GM10248 (cell line): ENCODE measurements around the gene TRAF3IP1.

ENCODE experiments used
- CTCF ChIA-PET: fragments of 300-600 bp; sonication (Branson Sonifier 250); formaldehyde crosslinking; extraction: SDS; loops from one replicate; lab custom pipeline; 2021; ENCODE audit warnings: antibody characterized with exemption; lab: Yijun Ruan, JAX
- POLR2A ChIA-PET: fragments of 350-650 bp; sonication (Branson Sonifier 250); formaldehyde crosslinking; extraction: SDS; loops from one replicate; lab custom pipeline; 2020; ENCODE audit warnings: antibody characterized with exemption; lab: Yijun Ruan, JAX
- DNase-seq: peaks from one replicate; pipeline ENCODE4 v3.0.0; 2012; ENCODE audit errors: extremely low spot score
- TF ChIP-seq, protein P1 (sequence below): IDR thresholded peaks from 2 replicates; pipeline ENCODE4 v1.5.1; 2012; ENCODE audit warnings: mild to moderate bottlenecking, low read depth; ENCODE audit errors: extremely low read depth, missing control alignments, control extremely low read depth

Gene TRAF3IP1

DNA sequence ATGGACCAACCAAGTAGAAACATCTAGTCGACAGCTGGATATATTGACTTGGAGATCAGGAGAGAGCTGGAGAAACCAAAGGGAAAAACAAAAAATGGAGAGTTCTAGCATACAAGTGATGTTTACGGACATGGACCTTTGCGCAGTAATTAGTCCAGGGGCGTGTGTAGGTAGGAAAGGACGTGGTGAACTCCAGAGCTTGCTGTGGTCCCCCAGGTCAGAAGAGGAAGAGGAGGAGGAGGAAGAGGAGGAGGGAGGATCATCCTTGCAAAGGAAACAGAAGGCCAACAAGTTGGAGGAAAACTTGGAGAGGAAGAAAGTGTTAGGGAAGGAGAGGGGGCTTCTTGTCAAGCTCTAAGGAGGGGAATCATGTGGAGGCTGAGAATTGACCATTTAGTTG lies 17.5 kb downstream of the TRAF3IP1 start:
- POLR2A ChIA-PET = no interaction called here
- CTCF ChIA-PET = interaction anchor here (1.1 kb wide), 1 partner anchor 8 kb away, joined by 3 read pairs; no protein-coding TSS in a partner anchor

DNA sequence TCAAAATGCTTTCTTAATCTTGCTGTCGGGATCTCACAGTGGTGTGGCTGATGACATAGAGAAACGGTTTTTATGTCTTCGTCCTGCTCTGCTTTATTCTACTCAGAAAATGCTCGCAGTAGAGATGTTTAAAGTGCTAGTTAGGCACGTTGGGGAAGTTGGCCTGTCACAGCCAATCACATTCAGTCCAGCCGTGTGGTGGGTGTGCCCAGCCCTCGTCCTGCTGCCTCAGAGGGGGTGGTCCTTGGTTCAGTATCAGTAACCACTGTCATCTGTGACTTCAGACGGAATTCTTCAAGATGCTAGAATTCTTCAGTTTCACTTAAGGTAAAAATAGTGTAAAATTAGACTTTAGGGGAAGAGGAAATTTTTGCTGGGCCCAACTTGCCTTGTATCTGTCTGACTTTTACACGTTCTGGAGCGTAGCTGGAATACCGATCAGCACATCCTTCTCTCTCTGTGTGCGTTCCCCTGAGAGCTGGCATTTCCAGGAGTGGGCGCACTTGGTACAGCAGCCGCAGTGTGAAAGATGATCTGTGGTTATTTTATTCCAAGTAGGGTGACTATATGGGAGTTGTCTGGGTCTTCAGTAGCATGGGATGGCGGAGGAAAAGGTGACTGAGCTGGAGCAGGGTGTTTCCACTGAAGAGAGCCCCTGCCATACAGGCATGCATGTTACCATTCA lies 18.5 kb downstream of the TRAF3IP1 start:
- TF ChIP-seq, protein P1, sequence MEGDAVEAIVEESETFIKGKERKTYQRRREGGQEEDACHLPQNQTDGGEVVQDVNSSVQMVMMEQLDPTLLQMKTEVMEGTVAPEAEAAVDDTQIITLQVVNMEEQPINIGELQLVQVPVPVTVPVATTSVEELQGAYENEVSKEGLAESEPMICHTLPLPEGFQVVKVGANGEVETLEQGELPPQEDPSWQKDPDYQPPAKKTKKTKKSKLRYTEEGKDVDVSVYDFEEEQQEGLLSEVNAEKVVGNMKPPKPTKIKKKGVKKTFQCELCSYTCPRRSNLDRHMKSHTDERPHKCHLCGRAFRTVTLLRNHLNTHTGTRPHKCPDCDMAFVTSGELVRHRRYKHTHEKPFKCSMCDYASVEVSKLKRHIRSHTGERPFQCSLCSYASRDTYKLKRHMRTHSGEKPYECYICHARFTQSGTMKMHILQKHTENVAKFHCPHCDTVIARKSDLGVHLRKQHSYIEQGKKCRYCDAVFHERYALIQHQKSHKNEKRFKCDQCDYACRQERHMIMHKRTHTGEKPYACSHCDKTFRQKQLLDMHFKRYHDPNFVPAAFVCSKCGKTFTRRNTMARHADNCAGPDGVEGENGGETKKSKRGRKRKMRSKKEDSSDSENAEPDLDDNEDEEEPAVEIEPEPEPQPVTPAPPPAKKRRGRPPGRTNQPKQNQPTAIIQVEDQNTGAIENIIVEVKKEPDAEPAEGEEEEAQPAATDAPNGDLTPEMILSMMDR = no peak
- no peak for DNase-seq
- CTCF ChIA-PET = interaction anchor here (1.1 kb wide), 1 partner anchor 9 kb away, joined by 3 read pairs; no protein-coding TSS in a partner anchor
- POLR2A ChIA-PET = no interaction called here

More for the DNA sequence above, 17.5 kb downstream of the TRAF3IP1 start:
- no peak for DNase-seq
- TF ChIP-seq, protein P1 = no peak

DNA sequence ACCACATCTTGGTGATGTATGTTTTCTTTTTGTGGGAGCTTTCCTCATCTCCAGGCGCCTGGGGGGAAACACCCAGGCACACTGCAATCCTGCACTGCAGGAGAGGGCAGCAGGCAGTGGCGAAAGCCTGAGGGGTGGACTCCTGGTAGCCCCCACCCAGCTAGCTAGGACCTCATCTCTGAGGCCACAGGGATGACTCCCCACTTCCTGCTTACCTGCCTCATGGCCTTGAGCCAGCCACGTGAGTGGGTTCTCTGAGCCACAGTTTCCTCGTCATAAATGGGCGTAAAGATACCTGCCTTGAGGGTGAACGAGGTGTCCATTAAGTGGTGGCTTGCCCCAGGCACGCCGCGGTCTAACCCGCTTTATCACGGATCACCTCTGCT lies 19.1 kb downstream of the TRAF3IP1 start:
- TF ChIP-seq, protein P1 = no peak
- no peak for DNase-seq
- CTCF ChIA-PET = no interaction called here
- POLR2A ChIA-PET = no interaction called here

DNA sequence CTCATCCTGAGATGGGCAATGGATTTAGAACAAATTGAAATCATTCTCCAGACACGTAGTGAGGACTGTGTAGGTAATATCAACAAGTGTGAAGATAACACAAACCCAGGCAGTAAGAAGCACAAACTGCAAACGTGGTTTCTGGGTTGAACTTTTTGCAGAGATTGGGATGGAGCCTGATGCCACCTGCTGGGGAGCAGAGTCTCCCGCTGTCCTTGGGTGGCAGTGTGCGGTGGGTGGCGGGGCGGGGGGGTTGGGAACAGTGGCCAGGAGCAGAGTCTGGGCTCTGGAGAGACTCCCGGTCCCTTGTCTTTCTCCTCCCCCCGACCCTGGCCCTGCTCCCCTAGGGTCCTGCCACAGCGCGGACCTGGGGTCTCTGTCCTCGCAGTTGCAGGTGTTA lies 19.5 kb downstream of the TRAF3IP1 start:
- TF ChIP-seq, protein P1 = no peak
- no peak for DNase-seq
- CTCF ChIA-PET = no interaction called here

DNA sequence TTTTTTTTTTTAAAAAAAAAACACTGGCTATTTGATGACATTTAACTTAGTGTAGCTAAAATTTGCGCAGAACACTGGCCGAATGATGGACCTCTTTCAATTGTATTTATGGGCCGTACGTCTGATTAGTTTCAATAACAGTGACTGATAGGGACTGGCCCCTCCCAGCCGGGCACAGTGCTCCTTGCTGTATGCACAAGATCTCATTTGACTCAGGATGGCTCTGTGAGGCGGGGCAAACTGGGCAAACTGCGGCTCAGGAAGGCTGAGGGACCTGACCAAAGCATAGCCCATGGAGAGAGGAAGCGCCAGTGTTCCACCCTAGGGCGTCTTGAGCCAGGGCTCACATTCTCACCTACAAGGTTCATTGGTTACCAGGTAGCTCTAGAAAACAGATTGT lies 21.2 kb downstream of the TRAF3IP1 start:
- TF ChIP-seq, protein P1 = no peak
- POLR2A ChIA-PET = no interaction called here
- CTCF ChIA-PET = interaction anchor here (1.4 to 2.1 kb wide), 2 partner anchors 9 to 79 kb away, joined by 4 to 8 read pairs; no protein-coding TSS in a partner anchor
- DNase-seq = no peak

More for the DNA sequence above, 19.5 kb downstream of the TRAF3IP1 start:
- POLR2A ChIA-PET = no interaction called here

DNA sequence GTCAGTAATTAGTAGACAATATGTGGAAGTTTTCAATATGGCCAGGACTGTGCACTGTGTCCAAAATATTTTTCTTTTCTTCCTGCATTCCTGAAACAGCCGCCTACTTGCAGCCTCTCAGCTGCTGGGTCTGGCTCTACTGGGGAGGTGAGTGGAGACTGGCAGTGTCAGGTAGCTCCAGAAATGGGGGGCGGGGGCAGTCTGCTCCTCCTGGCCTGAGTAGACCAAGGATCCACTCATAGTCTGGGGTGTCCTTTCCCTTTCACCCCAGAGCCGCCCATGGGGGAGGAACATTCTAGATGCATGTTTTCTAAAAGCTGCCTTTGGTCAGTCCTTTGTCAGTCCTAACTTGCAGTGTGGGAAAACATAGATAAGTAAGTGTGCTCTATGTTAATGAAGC lies 23.7 kb downstream of the TRAF3IP1 start:
- CTCF ChIA-PET = interaction anchor here (0.9 to 1.3 kb wide), 2 partner anchors 14 to 27 kb away, joined by 3 to 4 read pairs; no protein-coding TSS in a partner anchor
- TF ChIP-seq, protein P1 = no peak
- no peak for DNase-seq
- POLR2A ChIA-PET = no interaction called here
